PC-9 (cell line): ENCODE results near the gene FAM217A. TPM values are rescaled to one million over a fixed set of nuclear protein-coding genes. Genes with fewer than 3 reads are reported as not detected.

Experiments used
- BruUV-seq: library from RNA; stranded (reverse); fragments of 400-500 nt; replicated peaks from 2 replicates; lab custom pipeline; 2021; lab: Mats Ljungman, UMichigan
- CTCF ChIA-PET: fragments of 300-600 bp; sonication (Branson Sonifier 250); formaldehyde crosslinking; loops from one replicate; lab custom pipeline; 2022; ENCODE audit warnings: antibody characterized with exemption; lab: Charles Lee
- POLR2A ChIA-PET: fragments of 300-600 bp; sonication (Branson Sonifier 250); formaldehyde crosslinking; loops from one replicate; lab custom pipeline; 2022; ENCODE audit warnings: antibody characterized with exemption; ENCODE audit not compliant: unreplicated experiment; lab: Charles Lee
- DNase-seq, 2 experiments: peaks; one replicate each; pipeline versions ENCODE4 v3.0.0 to v3.0.0-alpha.2; 2015 to 2022; ENCODE audit warnings: mixed read lengths in 1 of 2
- H2AFZ ChIP-seq: fragments of 200-600 bp; sonication (generic); 2 replicates; pipeline ENCODE4 v1.8.1; 2017; ENCODE audit warnings: antibody characterized with exemption
- H3F3A ChIP-seq: fragments of 200-600 bp; sonication (generic); 2 replicates; pipeline ENCODE4 v1.8.1; 2017; ENCODE audit warnings: antibody characterized with exemption, mild to moderate bottlenecking, low read depth; ENCODE audit not compliant: insufficient read depth
- H3K27ac ChIP-seq: fragments of 200-600 bp; sonication (generic); 2 replicates; pipeline ENCODE4 v1.6.1; 2016; ENCODE audit warnings: mixed run types
- H3K27me3 ChIP-seq: fragments of 200-600 bp; sonication (generic); 2 replicates; pipeline ENCODE4 v1.6.1; 2016; ENCODE audit warnings: low read depth, mixed run types; ENCODE audit not compliant: insufficient read depth
- H3K36me3 ChIP-seq: fragments of 200-600 bp; sonication (generic); 2 replicates; pipeline ENCODE4 v1.6.1; 2016; ENCODE audit warnings: low read depth, mixed run types
- H3K4me1 ChIP-seq: fragments of 200-600 bp; sonication (generic); replicated peaks from 2 replicates; pipeline ENCODE4 v1.6.1; 2016; ENCODE audit warnings: mixed run types; ENCODE audit not compliant: insufficient read depth
- H3K4me2 ChIP-seq: fragments of 200-600 bp; sonication (generic); 2 replicates; pipeline ENCODE4 v1.6.1; 2017; ENCODE audit warnings: mixed run types
- H3K4me3 ChIP-seq: fragments of 200-600 bp; sonication (generic); 2 replicates; pipeline ENCODE4 v1.6.1; 2016; ENCODE audit warnings: mixed run types
- H3K79me2 ChIP-seq: fragments of 200-600 bp; sonication (generic); 2 replicates; pipeline ENCODE4 v1.6.1; 2017; ENCODE audit warnings: low read depth, mixed run types
- H3K9me2 ChIP-seq: fragments of 200-600 bp; sonication (generic); 2 replicates; pipeline ENCODE4 v1.8.1; 2017; ENCODE audit warnings: mild to moderate bottlenecking; ENCODE audit not compliant: insufficient read depth
- H3K9me3 ChIP-seq: fragments of 200-600 bp; sonication (generic); 2 replicates; pipeline ENCODE4 v1.8.1; 2016; ENCODE audit warnings: low read depth; ENCODE audit not compliant: insufficient read depth
- H4K20me1 ChIP-seq: fragments of 200-600 bp; sonication (generic); 2 replicates; pipeline ENCODE4 v1.8.1; 2017; ENCODE audit not compliant: insufficient read depth
- EZH2 ChIP-seq: fragments of 200-600 bp; sonication (generic); IDR thresholded peaks from 2 replicates; pipeline ENCODE4 v1.8.0; 2017; ENCODE audit warnings: antibody characterized with exemption, low read depth
- intact Hi-C: fragments of 100-400 bp; cut with micrococcal nuclease; formaldehyde crosslinking; loops from one replicate; pipeline ENCODE4 v1.10.0; 2022; ENCODE audit not compliant: unreplicated experiment
- total RNA-seq: library from RNA; stranded (reverse); gene quantifications from 2 replicates; pipeline ENCODE4 v1.2.3, GENCODE V29; 2021
- TF ChIP-seq, protein P1 (sequence below): fragments of 200-600 bp; sonication (generic); conservative IDR thresholded peaks from 2 replicates; pipeline ENCODE4 v1.6.1; 2017; ENCODE audit warnings: mixed run types, antibody characterized with exemption, mild to moderate bottlenecking, moderate library complexity

FAM217A gene
- total RNA-seq, 1 experiment from 2014 or later = not detected

DNA sequence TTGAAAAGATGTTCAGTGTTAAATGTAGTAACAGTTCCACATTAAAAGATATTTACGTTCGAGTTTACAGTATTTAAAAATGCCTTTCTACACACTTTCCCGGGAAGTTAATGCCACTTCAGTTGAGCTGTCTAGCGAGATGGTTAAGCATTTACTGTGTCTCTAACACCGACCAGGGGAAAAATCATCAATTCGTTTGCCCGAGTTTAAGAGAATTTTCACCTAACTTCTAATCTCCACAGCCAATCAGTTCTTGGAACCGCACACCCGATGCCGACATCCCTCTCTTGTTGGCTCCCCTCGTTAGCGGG is 58.2 kb downstream of the FAM217A start:
- peaks cover 29% of the 10 kb centered on the region for H3F3A ChIP-seq
- no peak for DNase-seq
- H3K4me2 ChIP-seq = peak overlapping the region; percentile 94
- peaks cover 32% of the 10 kb centered on the region for H4K20me1 ChIP-seq
- BruUV-seq = TSS peak; percentile 17
- H3K4me3 ChIP-seq = peak overlapping the region; percentile 95
- H3K27ac ChIP-seq = peak overlapping the region; percentile 91
- no peaks in the 10 kb centered on the region for H3K9me2 ChIP-seq
- intact Hi-C loops = loop anchor here (5.0 kb wide), 1 partner anchor 117 kb away; the partner anchor contains the start of gene ECI2
- ChIA-PET CTCF (interaction anchor here (0.6 to 0.9 kb wide), 4 partner anchors 115 to 989 kb away, joined by 3 to 15 read pairs (median 4); partner anchors contain the start of gene ECI2), POLR2A (interaction anchor here (0.6 to 0.9 kb wide), 5 partner anchors 109 to 921 kb away, joined by 3 to 9 read pairs (median 4); no protein-coding TSS in a partner anchor)
- H3K27me3 ChIP-seq = no peaks in the 10 kb centered on the region
- H3K9me3 ChIP-seq = no peaks in the 10 kb centered on the region
- TF ChIP-seq, protein P1, sequence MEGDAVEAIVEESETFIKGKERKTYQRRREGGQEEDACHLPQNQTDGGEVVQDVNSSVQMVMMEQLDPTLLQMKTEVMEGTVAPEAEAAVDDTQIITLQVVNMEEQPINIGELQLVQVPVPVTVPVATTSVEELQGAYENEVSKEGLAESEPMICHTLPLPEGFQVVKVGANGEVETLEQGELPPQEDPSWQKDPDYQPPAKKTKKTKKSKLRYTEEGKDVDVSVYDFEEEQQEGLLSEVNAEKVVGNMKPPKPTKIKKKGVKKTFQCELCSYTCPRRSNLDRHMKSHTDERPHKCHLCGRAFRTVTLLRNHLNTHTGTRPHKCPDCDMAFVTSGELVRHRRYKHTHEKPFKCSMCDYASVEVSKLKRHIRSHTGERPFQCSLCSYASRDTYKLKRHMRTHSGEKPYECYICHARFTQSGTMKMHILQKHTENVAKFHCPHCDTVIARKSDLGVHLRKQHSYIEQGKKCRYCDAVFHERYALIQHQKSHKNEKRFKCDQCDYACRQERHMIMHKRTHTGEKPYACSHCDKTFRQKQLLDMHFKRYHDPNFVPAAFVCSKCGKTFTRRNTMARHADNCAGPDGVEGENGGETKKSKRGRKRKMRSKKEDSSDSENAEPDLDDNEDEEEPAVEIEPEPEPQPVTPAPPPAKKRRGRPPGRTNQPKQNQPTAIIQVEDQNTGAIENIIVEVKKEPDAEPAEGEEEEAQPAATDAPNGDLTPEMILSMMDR = no peak
- no peak for TF ChIP-seq EZH2
- peaks cover 27% of the 10 kb centered on the region for H3K4me1 ChIP-seq
- peaks cover 75% of the 10 kb centered on the region for H3K79me2 ChIP-seq
- peak overlapping the region; percentile 87; the same call in 1 of the 2 replicates for H2AFZ ChIP-seq
- H3K36me3 ChIP-seq = no peaks in the 10 kb centered on the region

DNA sequence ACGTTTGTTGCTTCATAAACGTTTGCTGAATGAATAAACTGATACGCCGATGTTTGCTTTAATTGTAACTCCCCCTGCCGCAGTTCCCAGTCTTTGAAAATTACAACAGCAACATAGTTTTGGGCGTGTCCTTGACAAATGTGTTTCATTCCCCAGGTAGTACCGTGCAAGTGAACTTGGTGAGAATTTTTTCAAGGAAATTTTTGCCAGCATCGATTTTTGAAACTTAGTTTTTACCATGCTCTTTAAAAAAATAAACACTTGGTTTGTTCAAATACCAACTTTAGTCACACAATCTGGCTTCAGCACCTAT is 60.1 kb downstream of the FAM217A start:
- H3K36me3 ChIP-seq = no peaks in the 10 kb centered on the region
- BruUV-seq = no TSS peak
- H3K79me2 ChIP-seq = peaks cover 75% of the 10 kb centered on the region
- no peaks in the 10 kb centered on the region for H3K9me2 ChIP-seq
- H4K20me1 ChIP-seq = peaks cover 16% of the 10 kb centered on the region
- peak overlapping the region; percentile 95 for H3K4me3 ChIP-seq
- intact Hi-C loops = no loop called here
- DNase-seq = no peak
- peak overlapping the region; percentile 90 for H3K27ac ChIP-seq
- H3K27me3 ChIP-seq = no peaks in the 10 kb centered on the region
- POLR2A ChIA-PET = no interaction called here
- H3K9me3 ChIP-seq = no peaks in the 10 kb centered on the region
- peak overlapping the region; percentile 94 for H3K4me2 ChIP-seq
- CTCF ChIA-PET = no interaction called here
- H3F3A ChIP-seq = peaks cover 29% of the 10 kb centered on the region
- H2AFZ ChIP-seq = peak overlapping the region; percentile 72
- TF ChIP-seq EZH2 = no peak
- TF ChIP-seq, protein P1 = no peak
- peaks cover 27% of the 10 kb centered on the region for H3K4me1 ChIP-seq

Other genes with a start within 250 kb of the FAM217A start
- 14.3 and 16.3 TPM in 2 replicates for gene FAM50B, start 229.8 kb downstream of the FAM217A start, total RNA-seq
- 45.7 and 53.8 TPM in 2 replicates for gene ECI2, start 56.4 kb upstream of the FAM217A start, total RNA-seq